Endothelial cell of umbilical vein (primary cell): ENCODE measurements around the gene CXADR. TPM values are rescaled to one million over a fixed set of nuclear protein-coding genes. Genes with fewer than 3 reads are reported as not detected.

Source experiments
- BruUV-seq: library from RNA; stranded (reverse); fragments of 400-500 nt; replicated peaks from 2 replicates; lab custom pipeline; 2021; lab: Mats Ljungman, UMichigan
- CTCF ChIA-PET: fragments of 300-600, 350-600 bp; sonication (Branson Sonifier 250); formaldehyde crosslinking; loops from one replicate; lab custom pipeline; 2021; ENCODE audit warnings: antibody characterized with exemption, inconsistent platforms; lab: Charles Lee
- POLR2A ChIA-PET: fragments of 300-600, 350-600 bp; sonication (Branson Sonifier 250); formaldehyde crosslinking; loops from one replicate; lab custom pipeline; 2021; ENCODE audit warnings: antibody characterized with exemption, inconsistent platforms; lab: Charles Lee
- DNase-seq: peaks from one replicate; pipeline ENCODE4 v3.0.0-alpha.2; 2011; ENCODE audit warnings: low read depth, low spot score
- FAIRE-seq: peaks from 2 replicates; lab custom pipeline; 2011; peaks lifted over from hg19 to GRCh38; lab: Jason Lieb, UNC
- H2AFZ ChIP-seq: 2 replicates; pipeline ENCODE4 v1.6.0; 2012; ENCODE audit warnings: low read depth, low read length, control low read depth, inconsistent platforms
- H3K27ac ChIP-seq: 2 replicates; pipeline ENCODE4 v1.5.1; 2011; ENCODE audit warnings: low read depth, mild to moderate bottlenecking, control low read depth, low read length, moderate library complexity; ENCODE audit not compliant: insufficient read depth
- H3K27me3 ChIP-seq, 2 experiments: 2 replicates each; pipeline versions ENCODE4 v1.6.0 to v1.6.1; 2011; ENCODE audit warnings: low read length in 2 of 2, mixed read lengths in 1 of 2; ENCODE audit not compliant: control insufficient read depth in 2 of 2, insufficient read depth in 2 of 2
- H3K36me3 ChIP-seq, 2 experiments: 2 replicates in 1 of 2; 3 replicates in 1 of 2; pipeline ENCODE4 v1.5.1; 2011; ENCODE audit warnings: low read length in 2 of 2, mild to moderate bottlenecking in 1 of 2, moderate library complexity in 1 of 2; ENCODE audit not compliant: control insufficient read depth in 2 of 2, insufficient read depth in 2 of 2; ENCODE audit errors: extremely low read depth in 1 of 2
- H3K4me1 ChIP-seq: 3 replicates; pipeline ENCODE4 v1.5.1; 2011; ENCODE audit warnings: mild to moderate bottlenecking, low read length; ENCODE audit not compliant: control insufficient read depth, insufficient read depth; ENCODE audit errors: extremely low read depth
- H3K4me2 ChIP-seq: 2 replicates; pipeline ENCODE4 v1.6.1; 2011; ENCODE audit warnings: low read length, control low read depth, mixed read lengths; ENCODE audit not compliant: insufficient read depth
- H3K4me3 ChIP-seq, 3 experiments: fragments of 200-600 bp in 1 of 3; sonication (generic), shearing (Covaris generic) in 1 of 3; replicated peaks in 1 of 3; 2 replicates each; pipeline ENCODE4 v1.5.1; 2011 to 2016; ENCODE audit warnings: control low read depth in 3 of 3, low read length in 3 of 3, mild to moderate bottlenecking in 2 of 3, inconsistent platforms in 1 of 3, low read depth in 1 of 3, moderate library complexity in 1 of 3; ENCODE audit not compliant: insufficient read depth in 1 of 3
- H3K79me2 ChIP-seq: 2 replicates; pipeline ENCODE4 v1.6.0; 2012; ENCODE audit warnings: low read length, inconsistent platforms; ENCODE audit not compliant: control insufficient read depth, insufficient read depth
- H3K9ac ChIP-seq: replicated peaks from 2 replicates; pipeline ENCODE3; 2011; ENCODE audit warnings: low read length, control low read depth; ENCODE audit not compliant: insufficient read depth; ENCODE audit errors: extremely low read depth
- H3K9me1 ChIP-seq: replicated peaks from 3 replicates; pipeline ENCODE4 v1.6.0; 2011; ENCODE audit warnings: mild to moderate bottlenecking, low read length; ENCODE audit not compliant: control insufficient read depth, insufficient read depth; ENCODE audit errors: extremely low read depth
- H3K9me3 ChIP-seq: replicated peaks from 2 replicates; pipeline ENCODE4 v1.5.1; 2012; ENCODE audit warnings: low read length, inconsistent platforms; ENCODE audit not compliant: control insufficient read depth, insufficient read depth
- H4K20me1 ChIP-seq: replicated peaks from 2 replicates; pipeline ENCODE3; 2011; ENCODE audit warnings: mild to moderate bottlenecking, low read length; ENCODE audit not compliant: control insufficient read depth, insufficient read depth; ENCODE audit errors: extremely low read depth
- CTCF ChIP-seq, 2 donors: IDR thresholded peaks; 1 replicate in 1 of 2; 2 replicates in 1 of 2; pipeline ENCODE4 v1.5.1; 2011; ENCODE audit warnings: low read length in 2 of 2, mild to moderate bottlenecking in 2 of 2, moderate library complexity in 2 of 2, control low read depth in 1 of 2, inconsistent platforms in 1 of 2, low read depth in 1 of 2; ENCODE audit not compliant: insufficient read depth in 1 of 2; ENCODE audit errors: extremely low read depth in 1 of 2
- EZH2 ChIP-seq: IDR thresholded peaks from 2 replicates; pipeline ENCODE4 v1.6.1; 2012; ENCODE audit warnings: borderline replicate concordance, low read depth, mild to moderate bottlenecking, moderate library complexity, low read length, inconsistent platforms; ENCODE audit not compliant: severe bottlenecking
- FOS ChIP-seq: IDR thresholded peaks from 2 replicates; pipeline ENCODE4 v1.6.1; 2011; ENCODE audit warnings: mild to moderate bottlenecking, low read length, moderate library complexity, borderline replicate concordance; ENCODE audit not compliant: insufficient read depth
- GATA2 ChIP-seq: IDR thresholded peaks from 2 replicates; pipeline ENCODE4 v1.7.0; 2011; ENCODE audit warnings: low read depth, mild to moderate bottlenecking, moderate library complexity, mixed read lengths, low read length; ENCODE audit not compliant: insufficient read length, insufficient read depth
- JUN ChIP-seq: IDR thresholded peaks from 2 replicates; pipeline ENCODE4 v1.6.1; 2011; ENCODE audit warnings: borderline replicate concordance, low read depth; ENCODE audit not compliant: insufficient read length, insufficient read depth
- MAX ChIP-seq: IDR thresholded peaks from 2 replicates; pipeline ENCODE4 v1.6.1; 2011; ENCODE audit not compliant: insufficient read depth, insufficient read length
- MYC ChIP-seq: IDR thresholded peaks from one replicate; pipeline ENCODE4 v1.6.1; 2011; ENCODE audit warnings: mild to moderate bottlenecking, low read depth, low read length
- POLR2A ChIP-seq: IDR thresholded peaks from 2 replicates; pipeline ENCODE4 v1.6.1; 2012; ENCODE audit warnings: low read depth, mild to moderate bottlenecking, control low read depth, low read length
- POLR2AphosphoS5 ChIP-seq: IDR thresholded peaks from 2 replicates; pipeline ENCODE4 v1.6.1; 2012; ENCODE audit warnings: low read depth, mild to moderate bottlenecking, control low read depth, low read length, moderate library complexity; ENCODE audit not compliant: insufficient read depth
- dilution Hi-C: fragments of 300-500 bp; cut with MboI; formaldehyde crosslinking; loops from one replicate; pipeline ENCODE4 v1.15.0; 2019; ENCODE audit warnings: low sequenced_read_pairs; ENCODE audit not compliant: extremely low pct_ligation_motif_present
- intact Hi-C: fragments of 100-400 bp; cut with micrococcal nuclease; formaldehyde crosslinking; loops from one replicate; pipeline ENCODE4 v1.10.0; 2022
- polyA plus RNA-seq, 4 experiments: library from polyadenylated mRNA; depleted of rRNA in 3 of 4; stranded (reverse) in 3 of 4; unstranded in 1 of 4; fragments of >200 nt; gene quantifications; 2 replicates each; pipeline versions ENCODE4 v1.2.1 to v1.2.3, GENCODE V29; 2011 to 2012; ENCODE audit warnings: missing spikeins in 1 of 4
- total RNA-seq: library from RNA; stranded (reverse); gene quantifications from 2 replicates; pipeline ENCODE4 v1.2.3, GENCODE V29; 2021

CXADR gene
- total and polyA plus RNA-seq, 2 donors (not counting 3 experiments of a cell fraction or from before 2014, with no cell fraction given) = 3.2 to 12.2 TPM

DNA sequence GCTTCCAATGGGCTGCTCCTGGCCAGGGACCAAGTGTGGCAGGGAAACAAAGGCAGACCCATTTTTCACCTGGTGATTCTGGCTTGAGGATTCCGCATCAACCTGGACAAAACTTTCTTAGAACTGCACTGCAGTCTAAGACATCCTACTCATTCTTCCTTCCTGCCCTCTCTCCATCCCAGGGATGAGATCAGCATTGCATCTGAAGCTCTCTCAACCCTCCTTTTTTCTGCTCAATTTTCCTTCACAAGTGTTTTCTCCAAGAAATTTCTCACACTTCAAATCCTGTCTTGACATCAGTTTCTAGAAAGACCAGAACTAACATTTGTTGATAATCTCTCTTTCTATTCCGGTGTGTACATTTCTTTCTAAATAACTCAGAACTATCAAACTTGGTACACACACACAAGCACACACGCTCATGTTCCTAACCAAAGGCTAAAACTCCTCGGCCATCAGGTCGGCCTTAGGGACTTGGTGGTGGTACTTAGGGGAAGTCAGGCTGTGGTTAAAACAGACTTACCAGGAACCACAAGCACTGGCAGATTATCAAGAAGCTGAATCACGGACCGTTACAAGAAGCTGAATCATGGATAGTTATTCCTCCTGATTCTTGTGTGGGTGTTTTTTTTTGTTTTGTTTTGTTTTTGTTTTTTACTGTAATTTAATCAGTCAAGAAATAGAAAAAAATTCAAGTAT is 21.0 kb upstream of the CXADR start:
- no TSS peak for BruUV-seq
- H3K9me3 ChIP-seq = no peaks in the 10 kb centered on the region
- DNase-seq (peak; percentile 89), FAIRE-seq (peak; percentile 81)
- peak overlapping the region; percentile 67 for H2AFZ ChIP-seq
- H3K79me2 ChIP-seq = no peaks in the 10 kb centered on the region
- no peaks in the 10 kb centered on the region for H3K36me3 ChIP-seq
- H3K27me3 ChIP-seq = no peaks in the 10 kb centered on the region
- intact Hi-C loops = loop anchor here (1.0 to 2.0 kb wide), 3 partner anchors 20 to 41 kb away; no protein-coding TSS in a partner anchor
- dilution Hi-C loops = no loop called here
- peaks cover 45% of the 10 kb centered on the region for H3K4me1 ChIP-seq
- POLR2A ChIA-PET = no interaction called here
- no peak for TF ChIP-seq MYC
- TF ChIP-seq MAX = no peak
- peak; percentile 89 for TF ChIP-seq FOS
- peak; percentile 63 for TF ChIP-seq POLR2AphosphoS5
- no peak for TF ChIP-seq POLR2A
- TF ChIP-seq CTCF (IDR thresholded peaks at IDR 0.05; ENCODE audit: extremely low read depth in 1 of 2, insufficient read depth in 1 of 2, low read depth in 1 of 2, low read length in 2 of 2) = no peak
- no peak for TF ChIP-seq GATA2
- TF ChIP-seq JUN = peak; percentile 62
- no peak for TF ChIP-seq EZH2
- H3K4me3 ChIP-seq = no peak overlapping the region
- H4K20me1 ChIP-seq = no peaks in the 10 kb centered on the region
- peak overlapping the region; percentile 14 for H3K9ac ChIP-seq
- no peaks in the 10 kb centered on the region for H3K9me1 ChIP-seq
- CTCF ChIA-PET = interaction anchor here (1.0 to 2.2 kb wide), 11 partner anchors 9 to 105 kb away, joined by 3 to 19 read pairs (median 6); partner anchors contain the start of gene CXADR
- H3K27ac ChIP-seq = peak overlapping the region; percentile 72
- peak overlapping the region; percentile 71 for H3K4me2 ChIP-seq
